Measurements from ENCODE around the gene IGFBP1.

IGFBP1 gene

GRCh38 chr7:45939574-45939973 is 51.3 kb downstream of the IGFBP1 start:
- no peak for DNase-seq

GRCh38 chr7:45940237-45940781 is 52.0 kb downstream of the IGFBP1 start:
- DNase-seq, result peak; percentile 77

- no peak for DNase-seq
Measured at GRCh38 chr7:45940939-45941338, 52.7 kb downstream of the IGFBP1 start.

Data from activated CD8-positive, alpha-beta memory T cell treated with anti-CD3 and anti-CD28 coated beads for 24 hours (primary cell).